NCI-H2029 treated with DMSO at 0.1 percent for 48 hours (cell line): ENCODE data around the gene ATP8A2.
"Not testable (repeated sequence)": the region's sequence is repeated elsewhere in the genome, so short reads cannot be mapped to it uniquely, and the experiment has no call there.

Experiments
- DNase-seq: peaks from one replicate; lab custom pipeline; 2025; lab: John Stamatoyannopoulos, UW

ATP8A2 gene

GRCh38 chr13:26041444-26041843 is 669.7 kb downstream of the ATP8A2 start:
- DNase-seq, result no peak

- DNase-seq, result no peak
Observed at GRCh38 chr13:26042785-26043184, 671.0 kb downstream of the ATP8A2 start.

- DNase-seq, result no peak
Observed at GRCh38 chr13:26045142-26045541, 673.4 kb downstream of the ATP8A2 start.

GRCh38 chr13:26046639-26047038 is 674.9 kb downstream of the ATP8A2 start:
- no peak for DNase-seq

- no peak for DNase-seq
Observed at GRCh38 chr13:26047040-26047439, 675.3 kb downstream of the ATP8A2 start.

- DNase-seq, result peak; percentile 7
Observed at GRCh38 chr13:26048741-26049140, 677.0 kb downstream of the ATP8A2 start.

GRCh38 chr13:26050568-26051230 is 678.9 kb downstream of the ATP8A2 start:
- no peak for DNase-seq

- no peak for DNase-seq
Observed at GRCh38 chr13:26051231-26051656, 679.5 kb downstream of the ATP8A2 start.

- no peak for DNase-seq
Observed at GRCh38 chr13:26051657-26052311, 680.0 kb downstream of the ATP8A2 start, which contains the start of gene SHISA2. TSS of gene SHISA2 (minus strand) at chr13:26052016. CDS start at chr13:26050975, 1,041 bp downstream.

GRCh38 chr13:26052337-26052736 is 680.6 kb downstream of the ATP8A2 start:
- no peak for DNase-seq

GRCh38 chr13:26053418-26053980 is 681.7 kb downstream of the ATP8A2 start:
- DNase-seq, result no peak

GRCh38 chr13:26054896-26055295 is 683.1 kb downstream of the ATP8A2 start:
- no peak for DNase-seq

- no peak for DNase-seq
Observed at GRCh38 chr13:26058704-26059103, 686.9 kb downstream of the ATP8A2 start.

GRCh38 chr13:26060357-26060756 is 688.6 kb downstream of the ATP8A2 start:
- no peak for DNase-seq

GRCh38 chr13:26061256-26061655 is 689.5 kb downstream of the ATP8A2 start:
- no peak for DNase-seq

- DNase-seq, result no peak
Observed at GRCh38 chr13:26061947-26062346, 690.2 kb downstream of the ATP8A2 start.

GRCh38 chr13:26062853-26063444 is 691.2 kb downstream of the ATP8A2 start:
- DNase-seq, result no peak

- not testable (repeated sequence) for DNase-seq
Observed at GRCh38 chr13:26066492-26066891, 694.7 kb downstream of the ATP8A2 start.

- no peak for DNase-seq
Observed at GRCh38 chr13:26067601-26068000, 695.8 kb downstream of the ATP8A2 start.

GRCh38 chr13:26068372-26068771 is 696.6 kb downstream of the ATP8A2 start:
- DNase-seq, result not testable (repeated sequence)

- DNase-seq, result not testable (repeated sequence)
Observed at GRCh38 chr13:26069642-26070041, 697.9 kb downstream of the ATP8A2 start.

GRCh38 chr13:26071691-26072090 is 699.9 kb downstream of the ATP8A2 start:
- no peak for DNase-seq

GRCh38 chr13:26072335-26072734 is 700.6 kb downstream of the ATP8A2 start:
- not testable (repeated sequence) for DNase-seq
